GM19397 (cell line): ENCODE data around the gene TCEANC.

Experiments used
- ATAC-seq: cut with Tn5 transposase; IDR thresholded peaks from one replicate; pipeline ENCODE4 v1.9.1; 2021; ENCODE audit warnings: mild to moderate bottlenecking, moderate library complexity; ENCODE audit not compliant: unreplicated experiment

The TCEANC gene

DNA sequence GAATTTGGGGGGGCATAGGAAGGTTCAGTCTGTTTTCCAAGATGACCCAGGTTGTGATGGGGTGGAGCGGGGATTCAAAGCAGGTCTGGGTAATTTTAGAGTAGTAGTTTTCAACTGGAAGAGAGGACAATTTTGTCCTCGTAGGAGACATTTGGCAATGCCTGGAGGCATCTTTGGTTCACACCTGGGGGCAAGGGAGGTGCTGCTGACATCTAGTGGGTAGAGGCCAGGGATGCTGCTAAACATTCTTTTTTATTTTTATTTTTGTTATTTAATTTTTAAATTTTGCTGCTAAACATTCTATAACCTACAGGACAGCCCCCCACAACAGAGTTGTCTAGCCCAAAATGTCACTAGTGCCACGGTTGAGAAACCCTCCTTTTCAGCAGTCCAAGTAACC lies 37.9 kb downstream of the TCEANC start:
- ATAC-seq: no peak

DNA sequence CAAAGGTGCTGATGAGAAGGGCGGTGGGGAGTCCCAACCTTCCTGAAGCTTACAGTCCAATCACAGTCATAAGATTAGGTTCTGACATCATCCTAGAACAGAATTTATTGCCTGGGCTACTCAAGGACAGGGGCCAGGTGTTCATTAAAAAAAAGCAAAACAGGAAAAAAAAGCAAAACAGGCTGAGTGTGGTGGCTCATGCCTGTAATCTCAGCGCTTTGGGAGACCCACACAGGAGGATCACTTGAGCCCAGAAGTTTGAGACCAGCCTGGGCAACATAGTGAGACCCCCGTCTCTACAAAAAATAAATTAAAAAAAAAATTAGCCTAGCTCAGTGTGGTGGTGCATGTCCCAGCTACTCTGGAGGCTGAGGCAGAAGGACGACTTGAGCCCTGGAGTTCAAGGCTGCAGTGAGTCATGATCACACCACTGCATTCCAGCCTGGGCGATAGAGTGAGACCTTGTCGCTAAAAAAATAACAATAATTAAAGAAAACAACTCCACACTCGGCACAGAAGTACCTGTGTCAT lies 39.0 kb downstream of the TCEANC start:
- ATAC-seq: no peak

DNA sequence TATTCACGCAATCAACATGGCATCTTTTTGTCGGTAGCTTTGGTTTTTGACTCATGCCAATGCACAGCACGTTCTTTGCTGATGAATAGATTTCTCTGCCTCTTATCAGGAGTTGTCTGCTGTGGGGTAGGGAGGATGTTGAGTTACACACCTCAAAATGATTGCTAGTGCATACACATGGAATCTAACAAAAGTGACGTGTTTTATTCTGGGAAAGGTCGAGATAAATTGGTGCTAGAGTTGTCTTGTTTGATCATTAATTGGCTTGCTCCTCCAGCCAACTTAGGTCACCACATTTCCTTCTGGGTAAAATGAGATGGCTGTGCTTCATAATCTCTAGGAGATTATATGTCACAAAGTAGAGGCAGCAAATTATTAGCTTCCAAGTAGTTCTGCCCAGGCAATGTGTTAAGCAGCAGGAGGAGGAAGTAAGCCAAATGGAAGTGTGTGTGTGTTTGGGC lies 39.9 kb downstream of the TCEANC start:
- no peak for ATAC-seq

GRCh38 chrX:13693341-13693961 lies 40.5 kb downstream of the TCEANC start:
- ATAC-seq: no peak

- ATAC-seq: no peak
Observed at GRCh38 chrX:13694359-13694758, 41.4 kb downstream of the TCEANC start.

DNA sequence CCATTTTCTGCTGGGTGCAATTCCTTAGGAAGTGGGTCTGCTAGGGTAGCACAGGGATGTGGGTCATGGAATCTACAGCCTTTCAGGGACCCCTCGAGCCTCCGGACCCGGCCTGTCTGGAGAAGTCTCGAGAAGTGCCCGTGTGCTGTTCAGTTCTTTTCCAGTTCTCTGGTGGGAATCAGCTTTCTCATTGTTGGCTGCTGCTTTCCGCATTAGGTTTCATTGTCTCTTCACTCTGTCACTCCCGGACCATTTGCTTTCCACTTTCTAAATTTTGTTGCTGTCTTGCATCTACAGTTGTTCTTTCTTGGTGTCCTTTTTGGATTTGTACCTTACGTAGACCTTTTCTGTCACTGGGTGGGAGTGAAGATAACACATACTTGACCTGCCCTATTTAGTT lies 42.0 kb downstream of the TCEANC start:
- no peak for ATAC-seq

DNA sequence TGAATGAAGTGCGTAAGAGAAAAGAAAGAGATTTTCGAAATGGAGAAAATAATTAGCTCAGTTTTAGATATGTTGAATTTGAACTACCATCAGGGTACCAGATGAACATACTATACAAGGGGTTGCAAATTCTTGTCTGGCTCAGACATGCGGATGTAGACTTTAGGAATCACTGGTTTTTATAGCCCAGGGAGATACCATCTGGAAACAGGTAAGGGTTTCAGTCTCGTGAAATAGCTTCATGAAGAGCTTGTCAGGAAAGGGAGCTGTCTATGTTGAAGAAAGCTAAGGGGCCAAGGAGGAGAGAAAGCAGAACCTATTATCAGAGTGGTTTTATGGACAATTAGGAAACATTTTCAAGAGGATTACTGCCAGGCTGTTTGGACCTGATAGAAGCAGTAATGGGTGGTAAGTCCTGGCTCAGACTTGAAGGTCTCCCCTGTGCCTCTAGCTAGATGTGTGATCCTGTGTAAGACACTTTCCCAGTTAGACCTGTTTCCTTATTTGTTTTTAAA lies 42.7 kb downstream of the TCEANC start:
- ATAC-seq: no peak

GRCh38 chrX:13697455-13697854 lies 44.5 kb downstream of the TCEANC start:
- ATAC-seq: no peak

DNA sequence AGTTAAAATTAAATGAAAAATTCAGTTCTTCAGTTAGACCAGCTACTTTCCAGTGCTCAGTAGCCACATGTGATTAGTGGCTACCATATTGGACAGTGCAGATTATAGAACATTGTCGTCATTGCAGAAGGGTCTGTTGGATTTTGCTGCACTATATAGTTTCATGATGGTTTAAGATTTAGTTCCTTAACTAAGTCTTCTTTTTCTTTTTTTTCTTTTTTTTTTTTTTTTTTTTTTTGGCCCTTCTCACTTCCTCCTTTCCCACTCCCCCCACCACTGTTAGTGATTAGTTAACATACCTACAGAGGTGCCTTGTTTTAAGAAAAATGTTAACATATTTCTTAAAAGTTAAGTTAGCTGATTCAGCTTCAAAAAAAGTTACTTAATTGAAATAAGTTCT lies 45.0 kb downstream of the TCEANC start:
- no peak for ATAC-seq

- no peak for ATAC-seq
Observed at GRCh38 chrX:13698432-13698831, 45.5 kb downstream of the TCEANC start.

- ATAC-seq: no peak
Observed at GRCh38 chrX:13699183-13699826, 46.4 kb downstream of the TCEANC start.

DNA sequence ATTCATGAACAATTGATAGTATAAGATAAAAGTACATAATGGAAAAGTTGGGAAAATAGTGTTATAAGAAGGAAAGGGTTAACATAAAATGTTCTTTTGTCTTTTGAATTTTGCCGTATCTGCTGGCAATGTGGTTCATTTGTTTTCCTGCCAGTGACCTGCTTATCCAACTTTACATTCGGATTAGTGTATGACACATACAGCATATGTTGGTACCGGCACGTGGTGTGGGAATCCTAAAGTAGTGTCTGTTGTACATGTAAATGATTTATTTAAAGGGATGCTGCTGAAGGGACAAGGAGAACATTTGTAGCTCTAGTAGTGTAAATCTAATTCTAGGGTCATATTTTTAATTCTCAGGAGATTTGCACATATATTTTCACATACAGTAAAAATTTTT lies 47.4 kb downstream of the TCEANC start:
- ATAC-seq: no peak

GRCh38 chrX:13702111-13702789 lies 49.3 kb downstream of the TCEANC start:
- ATAC-seq: no peak

- ATAC-seq: no peak
Observed at GRCh38 chrX:13703135-13703534, 50.2 kb downstream of the TCEANC start.

GRCh38 chrX:13703589-13703988 lies 50.6 kb downstream of the TCEANC start:
- no peak for ATAC-seq

- ATAC-seq: no peak
Observed at GRCh38 chrX:13711141-13711540, 58.2 kb downstream of the TCEANC start.
